K562 (cell line): ENCODE data around the gene AP3B1. TPM values are rescaled to one million over a fixed set of nuclear protein-coding genes. Genes with fewer than 3 reads are reported as not detected.

Experiments used
- ATAC-seq: fragments of 200-7000 bp; cut with Tn5 transposase; 3 replicates; pipeline ENCODE4 v1.9.1; 2020; ENCODE audit warnings: moderate library complexity
- BruUV-seq: library from RNA; stranded (reverse); fragments of 400-500 nt; replicated peaks from 2 replicates; lab custom pipeline; 2021; lab: Mats Ljungman, UMichigan
- CTCF ChIA-PET: fragments of 300-600 bp; formaldehyde crosslinking; extraction: SDS; loops from one replicate; lab custom pipeline; 2021; ENCODE audit warnings: low intra/inter-chr PET ratio; lab: Yijun Ruan, JAX
- POLR2A ChIA-PET: fragments of 300-600, 350-650 bp; sonication (Branson Sonifier 250); formaldehyde crosslinking; extraction: SDS; loops from one replicate; lab custom pipeline; 2021; ENCODE audit warnings: antibody characterized with exemption, inconsistent platforms; lab: Yijun Ruan, JAX
- DNase-seq, 4 experiments: peaks; one replicate each; pipeline versions ENCODE4 v3.0.0 to v3.0.0-alpha.2; 2011 to 2018; ENCODE audit warnings: low spot score in 3 of 4, mixed read lengths in 3 of 4; ENCODE audit errors: extremely low read depth in 1 of 4
- FAIRE-seq: peaks from 2 replicates; lab custom pipeline; 2011; peaks lifted over from hg19 to GRCh38; lab: Jason Lieb, UNC
- H2AFZ ChIP-seq: 2 replicates; pipeline ENCODE4 v1.6.0; 2011; ENCODE audit warnings: low read depth, low read length, control low read depth, inconsistent platforms
- H3K27ac ChIP-seq: fragments of 200-600 bp; 3 replicates; pipeline ENCODE4 v1.8.0; 2011; ENCODE audit warnings: low read depth, mild to moderate bottlenecking, control low read depth, inconsistent platforms, low read length, moderate library complexity, mixed read lengths; ENCODE audit errors: extremely low read depth
- H3K27me3 ChIP-seq, 2 experiments: fragments of 300-600 bp in 1 of 2; 2 replicates in 1 of 2; 3 replicates in 1 of 2; pipeline versions ENCODE4 v1.6.0 to v1.8.0; 2011; ENCODE audit warnings: inconsistent platforms in 2 of 2, low read length in 2 of 2, mild to moderate bottlenecking in 1 of 2, mixed read lengths in 1 of 2, moderate library complexity in 1 of 2; ENCODE audit not compliant: control insufficient read depth in 2 of 2, insufficient read depth in 2 of 2
- H3K36me3 ChIP-seq: fragments of 300-600 bp; 3 replicates; pipeline ENCODE4 v1.8.0; 2011; ENCODE audit warnings: mild to moderate bottlenecking, low read length, inconsistent platforms; ENCODE audit not compliant: control insufficient read depth, insufficient read depth
- H3K4me1 ChIP-seq, 2 experiments: fragments of 200-600 bp in 1 of 2; replicated peaks in 1 of 2; 2 replicates in 1 of 2; 3 replicates in 1 of 2; pipeline versions ENCODE4 v1.5.1 to v1.8.0; 2011; ENCODE audit warnings: inconsistent platforms in 2 of 2, low read length in 2 of 2, mild to moderate bottlenecking in 1 of 2, mixed read lengths in 1 of 2, moderate library complexity in 1 of 2; ENCODE audit not compliant: control insufficient read depth in 2 of 2, insufficient read depth in 2 of 2
- H3K4me2 ChIP-seq: 2 replicates; pipeline ENCODE4 v1.6.1; 2011; ENCODE audit warnings: low read length, control low read depth, inconsistent platforms, mixed read lengths; ENCODE audit not compliant: insufficient read depth
- H3K4me3 ChIP-seq: fragments of 200-600 bp; sonication (generic), shearing (Covaris generic); 2 replicates; pipeline ENCODE4 v1.5.1; 2016; ENCODE audit warnings: control low read depth, inconsistent platforms
- H3K79me2 ChIP-seq: fragments of 200-600 bp; 3 replicates; pipeline ENCODE4 v1.8.0; 2011; ENCODE audit warnings: low read length, inconsistent platforms; ENCODE audit not compliant: control insufficient read depth, insufficient read depth
- H3K9ac ChIP-seq, 2 experiments: 2 replicates each; pipeline versions ENCODE4 v1.6.0 to v1.6.1; 2011; ENCODE audit warnings: low read depth in 2 of 2, low read length in 2 of 2, control low read depth in 1 of 2, inconsistent platforms in 1 of 2, mild to moderate bottlenecking in 1 of 2, mixed read lengths in 1 of 2; ENCODE audit not compliant: insufficient read depth in 1 of 2
- H3K9me1 ChIP-seq: one replicate; pipeline ENCODE4 v1.6.0; 2011; ENCODE audit warnings: inconsistent platforms, mild to moderate bottlenecking, low read length, moderate library complexity; ENCODE audit not compliant: control insufficient read depth, insufficient read depth
- H3K9me3 ChIP-seq: replicated peaks from 2 replicates; pipeline ENCODE4 v1.5.1; 2011; ENCODE audit warnings: low read depth, low read length, inconsistent platforms; ENCODE audit not compliant: control insufficient read depth, insufficient read depth
- H4K20me1 ChIP-seq: replicated peaks from 2 replicates; pipeline ENCODE4 v1.6.1; 2011; ENCODE audit warnings: low read length, inconsistent platforms, mixed read lengths; ENCODE audit not compliant: control insufficient read depth, insufficient read depth
- ADNP ChIP-seq: fragments of 200-800 bp; sonication (Bioruptor generic); IDR thresholded peaks from 2 replicates; pipeline ENCODE4 v1.6.1; 2016; ENCODE audit warnings: missing genetic modification characterization, missing compliant biosample characterization
- ATF3 ChIP-seq, 2 experiments: fragments of 450-650 bp in 1 of 2; sonication (generic) in 1 of 2; formaldehyde crosslinking in 1 of 2; IDR thresholded peaks in 1 of 2; conservative IDR thresholded peaks in 1 of 2; 2 replicates each; pipeline versions ENCODE4 v1.6.1 to v1.8.1; 2016 to 2023; ENCODE audit warnings: mild to moderate bottlenecking in 2 of 2, moderate library complexity in 2 of 2, inconsistent platforms in 1 of 2, missing genetic modification reagents in 1 of 2
- BCLAF1 ChIP-seq, 2 experiments: fragments of 450-650 bp in 1 of 2; IDR thresholded peaks; 2 replicates each; pipeline ENCODE4 v1.6.1; 2011 to 2017; ENCODE audit warnings: low read depth in 2 of 2, antibody characterized with exemption in 1 of 2, borderline replicate concordance in 1 of 2, low read length in 1 of 2, mild to moderate bottlenecking in 1 of 2, mixed read lengths in 1 of 2; ENCODE audit not compliant: control insufficient read depth in 1 of 2
- CC2D1A ChIP-seq: fragments of 450-650 bp; IDR thresholded peaks from 2 replicates; pipeline ENCODE4 v1.6.1; 2017; ENCODE audit warnings: mild to moderate bottlenecking
- COPS2 ChIP-seq: fragments of 450-650 bp; conservative IDR thresholded peaks from 2 replicates; pipeline ENCODE4 v1.6.1; 2016; ENCODE audit warnings: mild to moderate bottlenecking, moderate library complexity
- CTBP1 ChIP-seq: fragments of 450-650 bp; IDR thresholded peaks from 2 replicates; pipeline ENCODE4 v1.6.1; 2016; ENCODE audit warnings: borderline replicate concordance
- HDAC2 ChIP-seq: fragments of 450-650 bp; IDR thresholded peaks from 2 replicates; pipeline ENCODE4 v1.6.1; 2016; ENCODE audit warnings: mild to moderate bottlenecking
- HMBOX1 ChIP-seq: sonication (generic); IDR thresholded peaks from 2 replicates; pipeline ENCODE4 v1.6.1; 2016
- NFATC3 ChIP-seq: fragments of 450-650 bp; IDR thresholded peaks from 2 replicates; pipeline ENCODE4 v1.6.1; 2017; ENCODE audit warnings: mild to moderate bottlenecking
- NKRF ChIP-seq: fragments of 450-650 bp; IDR thresholded peaks from 2 replicates; pipeline ENCODE4 v1.6.1; 2016; ENCODE audit warnings: borderline replicate concordance
- OTX1 ChIP-seq: fragments of 450-650 bp; formaldehyde crosslinking; IDR thresholded peaks from 2 replicates; pipeline ENCODE4 v1.4.0; 2022; ENCODE audit warnings: mild to moderate bottlenecking
- ZEB2 ChIP-seq: fragments of 450-650 bp; IDR thresholded peaks from 2 replicates; pipeline ENCODE4 v1.6.1; 2016
- ZNF143 ChIP-seq: sonication (generic); formaldehyde crosslinking; IDR thresholded peaks from 2 replicates; pipeline ENCODE4 v1.9.0; 2022; ENCODE audit warnings: mild to moderate bottlenecking, missing genetic modification reagents
- WGBS: fragments of 100-300 bp; shearing (Covaris generic); methylation state at CpG from one replicate; pipeline ENCODE4 v1.1.6; 2016; ENCODE audit warnings: low coverage, mixed read lengths; ENCODE audit not compliant: insufficient coverage; ENCODE audit errors: missing lambda C conversion rate; 5-methylcytosine and 5-hydroxymethylcytosine counted together
- in situ Hi-C: fragments of 300-500 bp; cut with MboI; formaldehyde crosslinking; loops from 4 replicates; pipeline ENCODE4 v1.15.0; 2018; ENCODE audit warnings: inconsistent platforms, mixed read lengths
- intact Hi-C: fragments of 100-400 bp; cut with micrococcal nuclease; formaldehyde crosslinking; loops from 2 replicates; pipeline ENCODE4 v1.14.2; 2022
- polyA plus RNA-seq, 8 experiments: library from polyadenylated mRNA; depleted of rRNA in 4 of 8; stranded (reverse) in 5 of 8; unstranded in 3 of 8; fragments of >200 nt; fragmentation: Nextera tagmentation in 2 of 8; fragmentation: Illumina TruSeq in 1 of 8; extraction: Ambion mirVana in 2 of 8; extraction: Trizol in 1 of 8; gene quantifications; 2 replicates each; pipeline versions ENCODE4 v1.2.1 to v1.2.3, GENCODE V29; 2011 to 2014; ENCODE audit warnings: inconsistent platforms in 1 of 8, missing spikeins in 1 of 8
- total RNA-seq, 7 experiments: library from RNA; depleted of rRNA in 6 of 7; stranded (reverse); fragments of >200 nt in 6 of 7; fragmentation: Illumina TruSeq in 2 of 7; extraction: Trizol in 2 of 7; gene quantifications; 2 replicates each; pipeline versions ENCODE4 v1.2.1 to v1.2.3, GENCODE V29; 2011 to 2021; ENCODE audit warnings: low replicate concordance in 1 of 7

AP3B1 gene
- total and polyA plus RNA-seq, 9 of the 15 experiments (the other 6 are each of a cell fraction or from before 2014, with no cell fraction given): 21.1 to 61.8 (median 42.2) TPM

- WGBS: 24% methylated on average over 44 of the region's 46 CpGs
- Histone ChIP-seq H4K20me1 (no peaks in the 10 kb centered on the region), H3K4me2 (peak overlapping the region; percentile 81), H3K9ac (peak overlapping the region; percentile 91 to 96), H3K9me1 (no peaks in the 10 kb centered on the region), H3K27ac (peak overlapping the region; percentile 67), H3K79me2 (peaks cover 41% of the 10 kb centered on the region), H3K9me3 (no peaks in the 10 kb centered on the region), H3K4me1 (peaks cover 5 to 10% of the 10 kb centered on the region in 2 experiments; a peak in 4 of 5 replicates), H3K27me3 (no peaks in the 10 kb centered on the region), H2AFZ (peak overlapping the region; percentile 86), H3K4me3 (peak overlapping the region; percentile 91), H3K36me3 (peaks cover 4% of the 10 kb centered on the region; the same call in 1 of the 3 replicates)
- peak; percentile 9 to 40 (median 12) for DNase-seq
- no peak for FAIRE-seq
- in situ Hi-C loops (no loop called here), intact Hi-C loops (no loop called here)
- TSS peak; percentile 97 for BruUV-seq
- CTCF ChIA-PET: no interaction called here
- ATAC-seq: peak; percentile 23
- POLR2A ChIA-PET: interaction anchor here (0.8 to 2.5 kb wide), 5 partner anchors 35 to 803 kb away, joined by 3 to 14 read pairs (median 3); partner anchors contain the start of gene SCAMP1
- TF ChIP-seq ATF3 (IDR thresholded peaks at IDR 0.05) (no peak), ATF3 (CRISPR knock-in tag; conservative IDR thresholded peaks at IDR 0.05) (no peak), NKRF (0 out of 2 replicates have a peak, but pooled peaks have one; percentile 51), CTBP1 (peak; percentile 40; the same call in 1 of the 2 replicates), HDAC2 (peak; percentile 20; the same call in 1 of the 2 replicates), NFATC3 (0 out of 2 replicates have a peak, but pooled peaks have one; percentile 36), OTX1 (CRISPR knock-in tag) (no peak), HMBOX1 (no peak), CC2D1A (peak; percentile 45; the same call in 1 of the 2 replicates), ZEB2 (peak; percentile 84), ZNF143 (CRISPR knock-in tag) (no peak), BCLAF1 (IDR thresholded peaks at IDR 0.05; ENCODE audit: borderline replicate concordance in 1 of 2, control insufficient read depth in 1 of 2, low read depth in 2 of 2, low read length in 1 of 2) (no peak), ADNP (peak; percentile 94), COPS2 (no peak)
Observed at GRCh38 chr5:78295035-78295961, 800 bp upstream of the AP3B1 start.
